Stimulated activated naive CD8-positive, alpha-beta T cell treated with anti-CD3 and anti-CD28 coated beads, Interleukin-15, amount 100 ng/mL, for 72 hours (primary cell): ENCODE results near the gene RPN1.
"Not testable (repeated sequence)": the region's sequence is repeated elsewhere in the genome, so short reads cannot be mapped to it uniquely, and the experiment has no call there.

Source experiments
- ATAC-seq: fragments of 150-1000 bp; cut with Tn5 transposase; 2 replicates; pipeline ENCODE4 v1.10.0; 2021; ENCODE audit warnings: mild to moderate bottlenecking, moderate library complexity
- DNase-seq, 2 donors: peaks; one replicate each; pipeline ENCODE4 v3.0.0; 2021 to 2022
- H3K27ac Mint-ChIP-seq, 2 donors: one replicate each; pipeline ENCODE4 v1.8.0; 2022; ENCODE audit warnings: mild to moderate bottlenecking in 2 of 2, mixed read lengths in 2 of 2, moderate library complexity in 2 of 2
- H3K27me3 Mint-ChIP-seq: one replicate; pipeline ENCODE4 v1.8.0; 2022; ENCODE audit warnings: mixed read lengths
- H3K4me1 Mint-ChIP-seq: one replicate; pipeline ENCODE4 v1.8.0; 2022; ENCODE audit warnings: mild to moderate bottlenecking, mixed read lengths
- H3K4me3 Mint-ChIP-seq, 2 donors: one replicate each; pipeline ENCODE4 v1.8.0; 2022; ENCODE audit warnings: mild to moderate bottlenecking in 2 of 2, mixed read lengths in 2 of 2, moderate library complexity in 1 of 2
- H3K9me3 Mint-ChIP-seq, 2 donors: one replicate each; pipeline ENCODE4 v1.8.0; 2022; ENCODE audit warnings: mixed read lengths in 2 of 2

RPN1 gene

DNA sequence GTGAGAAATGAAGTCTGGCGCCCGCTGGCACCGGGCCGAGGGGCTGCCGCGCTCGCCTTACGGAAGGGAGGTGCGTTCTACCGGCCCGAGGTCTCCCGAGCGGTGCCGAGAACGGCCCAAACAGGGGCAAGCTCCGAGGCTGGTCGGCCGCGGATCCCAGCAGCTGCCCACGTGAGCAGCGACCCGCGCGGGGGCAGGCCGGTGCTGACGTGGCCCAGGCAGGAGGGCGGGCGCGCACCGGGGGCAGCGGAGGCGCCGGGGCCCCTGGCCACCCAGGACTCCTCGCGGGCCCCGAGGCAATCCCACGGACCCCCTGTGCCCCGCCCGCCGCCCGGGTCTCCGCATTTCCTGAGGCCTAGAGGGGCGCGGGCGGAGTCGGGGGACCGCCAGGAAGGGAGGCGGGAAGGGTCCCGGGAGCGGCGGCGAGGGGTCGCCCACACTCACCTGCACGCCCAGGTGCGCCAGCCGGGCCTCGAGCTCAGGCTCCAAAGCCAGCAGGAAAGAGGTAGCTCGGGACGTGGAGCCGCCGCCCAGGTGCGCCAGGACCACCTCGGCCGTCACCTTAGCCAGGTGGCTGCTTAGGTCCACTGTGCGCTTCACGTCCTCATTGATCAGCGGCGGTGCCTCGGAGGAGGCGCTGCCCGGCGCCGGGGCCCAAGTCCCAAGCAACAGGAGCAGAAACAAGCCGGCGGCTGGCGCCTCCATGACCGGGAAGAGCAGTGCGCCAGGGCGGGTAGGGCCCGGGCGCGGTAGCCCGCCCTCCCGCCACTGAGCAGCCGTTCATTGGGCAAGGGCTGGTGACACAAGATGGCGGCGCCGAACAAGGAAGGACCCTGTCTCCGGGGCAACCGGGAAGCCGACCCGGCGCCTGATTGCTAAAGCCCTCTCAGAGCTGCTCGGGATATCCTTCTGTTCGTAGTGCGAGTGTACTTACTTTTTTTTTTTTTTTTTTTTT, at the start of gene RPN1:
Gene RPN1, minus strand, starts transcription at position 723 of the 955 bp plus-strand sequence. Its CDS starts 18 bp downstream, at position 705.
- H3K4me3 Mint-ChIP-seq = peak within 1 kb of the TSS; percentile 82 to 93
- DNase-seq (peak; percentile 93 to 96), ATAC-seq (peak; percentile 96)
- no peaks in the 10 kb centered on the region for H3K9me3 Mint-ChIP-seq
- peaks cover 46% of the 10 kb centered on the region for H3K4me1 Mint-ChIP-seq
- no peaks in the 10 kb centered on the region for H3K27me3 Mint-ChIP-seq
- peak within 1 kb of the TSS; percentile 93 to 98 for H3K27ac Mint-ChIP-seq

DNA sequence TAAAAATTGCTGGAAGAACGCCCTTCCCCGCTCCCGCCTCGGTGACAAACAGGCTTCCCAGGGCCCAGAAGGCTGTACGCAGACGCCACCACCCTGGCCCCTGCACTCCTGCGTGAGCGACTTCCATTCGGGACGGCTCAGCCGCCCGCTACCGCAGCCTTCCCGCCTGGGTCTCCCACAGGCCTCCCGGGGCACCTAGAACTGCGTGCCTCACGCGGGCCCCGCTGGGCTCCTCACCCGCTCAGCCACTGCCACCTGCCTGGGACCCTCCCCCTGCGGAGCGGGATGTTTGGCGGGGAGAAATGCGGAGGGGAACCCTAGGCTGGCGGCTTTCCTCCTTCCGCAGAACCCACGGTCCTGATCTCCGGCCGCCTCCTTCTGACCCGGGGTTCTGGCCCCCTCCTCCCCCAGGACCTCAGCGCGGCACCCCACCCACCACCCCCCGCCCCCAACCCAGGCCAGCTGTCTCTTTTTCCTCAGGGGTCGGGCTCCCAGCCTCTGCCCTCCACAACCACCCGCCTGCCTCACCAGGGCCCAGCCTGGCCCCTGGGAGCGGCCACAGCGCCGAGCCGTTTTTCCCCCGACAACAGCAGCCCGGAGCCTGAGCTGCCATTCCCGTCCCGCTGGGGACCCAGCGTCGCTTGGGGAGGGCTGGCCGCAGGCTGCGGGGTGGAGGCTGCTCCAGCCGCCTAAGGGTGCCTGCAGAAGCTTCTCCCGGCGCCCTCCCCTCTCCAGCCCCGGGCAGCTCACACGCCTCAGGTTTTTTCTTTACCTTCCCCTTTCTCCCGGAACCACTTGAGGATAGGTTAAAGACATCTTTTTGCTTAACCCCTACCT, 47.8 kb upstream of the RPN1 start:
- H3K27me3 Mint-ChIP-seq = no peaks in the 10 kb centered on the region
- DNase-seq = peak; percentile 21 to 27
- H3K27ac Mint-ChIP-seq = peak overlapping the region in 1 of 2 donors; percentile 91
- peak overlapping the region; percentile 80 to 81 for H3K4me3 Mint-ChIP-seq
- peaks cover 5% of the 10 kb centered on the region for H3K4me1 Mint-ChIP-seq
- peak; percentile 75 for ATAC-seq
- H3K9me3 Mint-ChIP-seq = no peaks in the 10 kb centered on the region

DNA sequence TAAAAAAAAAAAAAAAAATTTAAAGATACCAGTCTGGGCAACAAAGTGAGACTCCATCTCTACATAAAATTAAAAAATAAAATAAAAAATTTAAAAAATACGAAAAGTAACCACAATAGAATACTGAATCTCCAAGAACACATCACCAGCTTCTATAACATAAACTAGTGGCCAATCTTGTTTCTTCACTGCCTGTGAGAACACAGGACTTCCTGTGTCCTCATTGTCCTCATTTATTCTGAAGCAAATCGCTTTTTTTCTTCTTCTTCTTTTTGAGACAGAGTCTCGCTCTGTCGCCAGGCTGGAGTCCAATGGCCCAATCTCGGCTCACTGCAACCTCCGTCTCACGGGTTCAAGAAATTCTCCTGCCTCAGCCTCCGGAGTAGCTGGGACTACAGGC, 46.7 kb upstream of the RPN1 start:
- Mint-ChIP-seq H3K27me3 (no peaks in the 10 kb centered on the region), H3K4me1 (peaks cover 5% of the 10 kb centered on the region), H3K27ac (no peak overlapping the region), H3K4me3 (peak overlapping the region in 1 of 2 donors; percentile 13), H3K9me3 (no peaks in the 10 kb centered on the region)
- DNase-seq (no peak), ATAC-seq (no peak)

DNA sequence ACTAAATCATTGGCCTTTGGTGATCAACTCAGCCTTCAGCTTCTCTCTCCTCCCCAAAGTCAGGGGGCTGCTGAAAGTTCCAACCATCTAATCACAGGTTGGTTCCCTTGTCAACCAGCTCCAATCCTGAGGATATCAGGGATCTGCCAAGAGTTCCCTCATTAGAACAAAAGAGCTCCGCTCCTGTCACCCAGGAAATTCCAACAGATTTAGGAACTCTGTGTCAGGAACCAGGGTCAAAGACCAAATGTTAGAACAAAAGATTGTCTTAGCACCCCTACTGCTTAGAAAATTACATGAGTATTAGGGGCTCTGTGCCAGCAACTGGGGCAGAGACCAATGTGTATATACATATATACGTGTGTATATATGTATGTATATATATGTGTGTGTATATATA, 43.1 kb upstream of the RPN1 start:
- DNase-seq (no peak), ATAC-seq (no peak)
- H3K27ac Mint-ChIP-seq = no peak overlapping the region
- no peaks in the 10 kb centered on the region for H3K9me3 Mint-ChIP-seq
- no peak overlapping the region for H3K4me3 Mint-ChIP-seq
- H3K27me3 Mint-ChIP-seq = no peaks in the 10 kb centered on the region
- peaks cover 5% of the 10 kb centered on the region for H3K4me1 Mint-ChIP-seq

DNA sequence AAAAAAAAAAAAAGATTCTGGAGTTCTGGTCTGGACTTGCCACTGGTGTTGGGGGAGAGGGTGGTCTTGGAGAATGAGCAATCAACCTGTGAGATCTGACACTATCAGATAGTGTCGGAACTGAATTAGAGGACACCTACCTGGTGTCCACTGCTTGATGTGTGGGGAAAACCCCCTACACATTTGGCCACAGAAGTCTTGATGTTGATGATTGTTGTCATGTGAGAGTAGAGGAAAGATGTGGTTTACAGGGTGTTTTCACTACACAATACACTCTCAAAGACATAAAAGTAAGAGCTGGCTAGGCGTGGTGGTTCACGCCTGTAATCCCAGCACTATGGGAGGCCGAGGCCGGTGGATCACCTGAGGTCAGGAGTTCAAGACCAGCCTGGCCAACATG, 38.4 kb upstream of the RPN1 start:
- H3K27ac Mint-ChIP-seq = no peak overlapping the region
- ATAC-seq = no peak
- H3K4me1 Mint-ChIP-seq = peaks cover 6% of the 10 kb centered on the region
- H3K9me3 Mint-ChIP-seq = no peaks in the 10 kb centered on the region
- H3K27me3 Mint-ChIP-seq = no peaks in the 10 kb centered on the region
- no peak for DNase-seq
- H3K4me3 Mint-ChIP-seq = no peak overlapping the region

DNA sequence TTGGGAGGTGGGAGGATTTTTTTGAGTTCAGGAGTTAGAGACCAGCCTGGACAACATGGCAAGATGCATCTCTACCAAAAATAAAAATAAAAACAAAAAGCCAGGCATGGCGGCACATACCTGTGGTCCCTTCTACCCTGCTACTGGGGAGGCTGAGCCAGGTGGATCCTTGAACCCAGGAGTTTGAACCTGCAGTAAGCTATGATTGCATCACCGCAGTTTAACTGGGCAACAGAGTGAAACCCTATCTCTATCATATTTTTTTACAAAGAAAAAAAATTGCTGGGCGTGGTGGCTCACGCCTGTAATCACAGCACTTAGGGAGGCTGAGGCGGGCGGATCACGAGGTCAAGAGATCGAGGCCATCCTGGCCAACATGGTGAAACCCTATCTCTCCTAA, 35.8 kb upstream of the RPN1 start:
- H3K27ac Mint-ChIP-seq = no peak overlapping the region

DNA sequence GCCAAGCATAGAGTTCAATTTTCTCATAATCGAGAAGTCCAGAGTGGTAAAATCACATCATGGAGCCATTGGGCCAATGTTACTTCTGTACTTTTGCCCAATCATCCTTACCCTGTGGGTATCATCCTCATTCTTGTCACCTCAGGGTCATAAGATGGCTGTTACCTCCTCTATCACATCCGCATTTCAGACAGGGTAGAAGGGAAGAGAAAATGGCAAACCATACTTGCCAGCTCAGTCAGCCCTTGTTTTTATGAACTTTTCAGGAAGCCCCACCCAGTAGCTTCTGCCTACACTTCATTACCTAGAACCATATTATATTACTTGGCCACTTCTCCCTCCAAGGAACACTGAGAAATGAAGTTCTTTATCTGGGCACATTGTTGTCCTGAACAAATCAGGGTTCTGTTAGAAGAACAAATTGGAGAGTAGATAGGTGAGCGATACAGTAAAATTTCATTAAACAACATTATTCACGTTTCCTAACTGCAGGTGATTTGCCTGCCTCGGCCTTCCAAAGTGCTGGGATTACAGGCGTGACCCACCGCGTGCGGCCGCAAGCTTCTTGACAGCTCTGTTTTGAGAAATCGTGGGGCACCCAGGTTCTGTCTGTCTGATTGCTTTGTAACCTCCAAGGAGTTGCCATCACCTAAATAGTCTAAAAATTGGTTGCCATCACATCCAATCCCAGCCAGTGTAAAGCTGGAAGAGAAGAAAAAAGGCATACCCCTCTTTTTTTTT, 34.5 kb upstream of the RPN1 start:
- H3K27ac Mint-ChIP-seq = no peak overlapping the region
- peaks cover 25% of the 10 kb centered on the region for H3K4me1 Mint-ChIP-seq
- DNase-seq (no peak), ATAC-seq (no peak)
- no peak overlapping the region for H3K4me3 Mint-ChIP-seq
- H3K9me3 Mint-ChIP-seq = no peaks in the 10 kb centered on the region
- no peaks in the 10 kb centered on the region for H3K27me3 Mint-ChIP-seq

More for the DNA sequence above, 35.8 kb upstream of the RPN1 start:
- no peak overlapping the region for H3K4me3 Mint-ChIP-seq
- peaks cover 15% of the 10 kb centered on the region for H3K4me1 Mint-ChIP-seq
- no peaks in the 10 kb centered on the region for H3K27me3 Mint-ChIP-seq
- H3K9me3 Mint-ChIP-seq = no peaks in the 10 kb centered on the region
- ATAC-seq (no peak), DNase-seq (no peak)

DNA sequence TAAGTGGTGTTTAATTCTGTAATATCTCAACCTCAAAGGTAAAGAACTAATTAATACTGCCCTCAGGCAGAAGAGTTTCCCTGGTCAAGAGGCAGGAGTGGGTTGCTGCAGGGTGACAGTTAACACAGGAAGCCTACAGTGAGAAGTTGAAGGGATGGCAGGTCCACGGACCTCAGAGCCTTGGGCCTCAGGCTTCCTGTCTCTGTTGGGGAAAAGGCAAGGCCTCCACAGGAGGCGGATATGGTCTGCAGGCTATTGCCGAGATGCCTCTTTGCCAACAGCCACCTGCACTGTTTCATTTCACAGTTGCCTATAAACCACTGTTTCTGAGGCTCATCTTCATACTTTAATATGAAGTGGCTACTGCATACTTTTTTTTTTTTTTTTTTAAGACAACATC, 33.3 kb upstream of the RPN1 start:
- Mint-ChIP-seq H3K27me3 (no peaks in the 10 kb centered on the region), H3K9me3 (no peaks in the 10 kb centered on the region), H3K27ac (peak overlapping the region in 1 of 2 donors; percentile 75), H3K4me3 (no peak overlapping the region), H3K4me1 (peaks cover 35% of the 10 kb centered on the region)
- ATAC-seq (no peak), DNase-seq (no peak)

DNA sequence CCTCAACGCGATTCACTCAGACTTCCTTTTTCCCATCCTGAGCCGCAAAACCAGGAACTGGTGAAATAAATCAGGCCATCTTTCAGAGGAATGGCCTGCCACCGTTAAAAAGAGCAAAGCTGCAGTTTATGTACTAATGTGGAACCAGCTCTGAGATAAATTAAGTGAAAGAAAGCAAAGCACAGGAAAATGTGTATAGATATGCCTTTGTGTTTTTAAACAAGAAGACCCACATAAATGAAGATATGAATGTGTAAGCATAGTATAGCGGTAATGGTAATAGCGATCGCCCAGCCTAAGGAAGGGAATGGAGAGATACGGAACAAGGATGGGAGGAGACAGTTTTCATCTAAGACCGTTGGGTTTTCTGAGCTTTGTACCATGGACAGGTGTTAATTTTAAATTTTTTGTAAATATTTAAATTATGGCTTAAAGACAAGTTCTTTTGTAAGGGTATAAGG, 30.8 kb upstream of the RPN1 start:
- H3K4me1 Mint-ChIP-seq = peaks cover 37% of the 10 kb centered on the region
- no peaks in the 10 kb centered on the region for H3K9me3 Mint-ChIP-seq
- H3K27me3 Mint-ChIP-seq = no peaks in the 10 kb centered on the region
- ATAC-seq (no peak), DNase-seq (no peak)
- H3K27ac Mint-ChIP-seq = peak overlapping the region; percentile 93 to 95
- peak overlapping the region; percentile 85 to 86 for H3K4me3 Mint-ChIP-seq

DNA sequence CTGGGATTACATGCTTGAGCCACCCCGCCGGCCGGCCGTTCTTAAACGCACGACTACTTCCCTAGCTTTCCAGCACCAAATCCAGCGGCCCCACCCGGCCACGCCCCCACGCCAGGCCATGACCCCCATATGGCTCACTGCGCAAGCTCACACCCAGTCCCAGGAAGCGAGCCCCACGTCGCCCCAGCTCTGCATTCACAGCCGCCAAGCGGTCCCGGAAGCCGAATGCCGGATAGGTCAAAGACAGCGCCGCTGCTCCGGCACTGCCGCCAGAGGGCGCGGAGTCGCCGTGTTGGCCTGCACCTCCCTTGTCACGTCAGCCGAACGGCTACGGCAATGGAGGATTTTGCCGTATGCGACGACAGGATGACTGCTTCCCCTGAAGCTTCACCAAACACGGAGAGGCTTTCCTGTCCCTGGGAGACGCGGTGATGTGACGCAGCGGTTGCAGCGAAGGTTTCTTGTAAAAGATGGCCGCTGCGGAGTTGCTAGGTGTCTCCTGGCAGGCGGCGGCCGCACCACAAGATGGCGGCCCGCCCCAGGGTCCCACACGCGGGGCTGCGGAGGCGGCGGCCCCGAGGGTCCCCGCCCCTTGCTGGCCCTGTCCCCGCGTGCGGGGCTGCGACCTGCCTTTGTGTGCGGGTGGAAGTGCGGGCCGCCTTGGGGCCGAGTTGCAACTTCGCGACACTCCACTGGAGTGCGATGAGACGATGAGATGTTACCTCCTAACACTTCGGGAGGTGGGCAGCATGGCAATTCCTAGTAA, 30.2 kb upstream of the RPN1 start:
- Mint-ChIP-seq H3K9me3 (no peaks in the 10 kb centered on the region), H3K27ac (peak overlapping the region; percentile 93 to 95), H3K27me3 (no peaks in the 10 kb centered on the region), H3K4me3 (peak overlapping the region; percentile 85 to 86), H3K4me1 (peaks cover 41% of the 10 kb centered on the region)
- DNase-seq = peak; percentile 98
- ATAC-seq = peak; percentile 99

DNA sequence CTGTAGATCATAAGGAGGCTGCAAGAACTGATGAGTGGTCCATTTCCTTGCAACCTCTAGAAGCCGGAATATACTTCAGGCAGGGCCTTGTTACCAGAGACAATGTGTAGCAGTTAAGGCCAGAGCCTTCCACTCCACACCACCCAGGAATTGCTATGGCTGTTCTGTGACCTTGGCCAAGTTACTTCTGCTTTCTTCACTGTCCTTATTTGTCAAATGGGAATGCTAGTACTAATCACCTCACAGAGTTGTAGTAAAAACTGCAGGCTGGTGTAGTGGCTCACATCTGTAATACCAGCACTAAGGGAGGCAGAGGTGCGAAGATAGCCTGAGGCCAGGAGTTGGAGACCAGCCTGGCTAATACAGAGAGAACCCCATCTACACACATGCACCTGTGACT, 28.7 kb upstream of the RPN1 start:
- peaks cover 49% of the 10 kb centered on the region for H3K4me1 Mint-ChIP-seq
- no peaks in the 10 kb centered on the region for H3K9me3 Mint-ChIP-seq
- peak overlapping the region in 1 of 2 donors; percentile 86 for H3K4me3 Mint-ChIP-seq
- ATAC-seq (no peak), DNase-seq (no peak)
- peak overlapping the region in 1 of 2 donors; percentile 44 for H3K27ac Mint-ChIP-seq
- H3K27me3 Mint-ChIP-seq = no peaks in the 10 kb centered on the region

DNA sequence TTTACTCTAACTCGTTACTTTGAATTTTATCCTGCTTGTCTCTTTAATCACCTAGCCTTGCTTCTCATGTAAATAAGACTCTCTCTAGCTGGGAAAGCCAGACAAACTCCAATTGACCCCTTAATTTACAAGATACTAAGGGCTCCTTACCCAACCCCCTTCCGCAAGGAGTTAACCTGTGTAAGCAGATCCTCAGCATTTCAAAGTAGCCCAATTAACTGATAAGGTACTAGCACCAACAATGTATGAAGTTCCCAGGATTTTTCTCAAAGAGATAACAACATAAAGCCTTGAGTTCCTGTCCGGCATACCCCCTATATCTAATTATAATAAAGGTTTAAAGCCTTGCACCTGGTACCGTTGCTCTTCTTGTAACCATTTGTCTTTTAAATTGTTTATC, 25.2 kb upstream of the RPN1 start:
- H3K27me3 Mint-ChIP-seq, H3K9me3 Mint-ChIP-seq, DNase-seq, ATAC-seq, H3K4me3 Mint-ChIP-seq, H3K27ac Mint-ChIP-seq: not testable (repeated sequence)
- H3K4me1 Mint-ChIP-seq = peaks cover 38% of the 10 kb centered on the region

DNA sequence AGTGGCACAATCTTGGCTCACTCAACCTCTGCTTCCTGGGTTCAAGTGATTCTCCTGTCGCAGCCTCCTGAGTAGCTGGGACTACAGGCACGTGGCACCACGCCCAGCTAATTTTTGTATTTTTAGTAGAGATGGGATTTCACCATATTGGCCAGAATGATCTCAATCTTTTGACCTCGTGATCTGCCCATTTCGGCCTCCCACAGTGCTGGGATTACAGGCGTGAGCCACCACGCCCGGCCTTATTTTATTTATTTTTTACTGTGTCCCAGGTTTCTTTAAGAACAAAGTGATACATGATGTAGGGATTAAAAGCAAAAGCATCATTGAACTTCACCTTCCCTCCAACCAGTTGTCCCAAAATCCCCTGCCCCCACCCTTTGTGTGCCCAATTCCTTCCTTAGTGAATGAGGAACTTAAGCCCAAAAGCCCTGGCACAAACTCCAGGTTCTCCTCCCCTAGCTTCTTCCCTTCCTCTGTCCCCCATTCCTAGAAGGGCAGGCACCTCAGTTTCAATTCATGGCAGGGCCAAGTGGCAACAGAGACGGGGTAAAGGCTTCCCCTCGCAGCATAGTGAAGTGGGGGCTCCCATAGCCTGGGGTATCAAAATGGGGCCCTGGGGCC, 23.7 kb upstream of the RPN1 start:
- H3K4me1 Mint-ChIP-seq = peaks cover 25% of the 10 kb centered on the region
- no peaks in the 10 kb centered on the region for H3K9me3 Mint-ChIP-seq
- H3K4me3 Mint-ChIP-seq = peak overlapping the region; percentile 58 to 60
- DNase-seq (no peak), ATAC-seq (no peak)
- H3K27me3 Mint-ChIP-seq = no peaks in the 10 kb centered on the region
- peak overlapping the region; percentile 41 to 68 for H3K27ac Mint-ChIP-seq

DNA sequence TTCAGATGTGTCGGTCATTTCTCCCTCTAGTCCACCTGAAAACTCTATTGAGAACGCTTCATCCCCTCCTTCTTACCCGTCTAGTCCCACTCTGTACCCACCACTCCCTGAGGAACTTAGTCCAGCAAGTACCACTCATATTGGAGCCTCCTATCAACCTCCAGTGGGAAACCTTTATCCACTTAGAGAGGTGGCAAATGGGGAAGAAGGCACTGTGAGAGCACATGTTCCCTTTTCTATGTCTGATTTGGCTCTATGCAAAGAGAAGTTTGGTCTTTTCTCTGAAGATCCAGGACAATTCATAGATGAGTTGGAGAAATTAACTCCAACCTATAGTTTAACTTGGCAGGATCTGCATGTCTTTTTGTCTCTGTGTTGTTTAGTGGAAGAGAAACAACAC, 17.0 kb upstream of the RPN1 start:
- peaks cover 8% of the 10 kb centered on the region for H3K27me3 Mint-ChIP-seq
- H3K27ac Mint-ChIP-seq = peak overlapping the region in 1 of 2 donors; percentile 19
- H3K9me3 Mint-ChIP-seq = no peaks in the 10 kb centered on the region
- H3K4me3 Mint-ChIP-seq = no peak overlapping the region
- no peaks in the 10 kb centered on the region for H3K4me1 Mint-ChIP-seq
- ATAC-seq (no peak), DNase-seq (no peak)
